ENCODE measurements around the gene CHSY1. TPM values are rescaled to one million over a fixed set of nuclear protein-coding genes. Genes with fewer than 3 reads are reported as not detected.

Gene CHSY1
- polyA plus RNA-seq, 3 donors, result 2.7 to 19.0 (median 3.0) TPM

GRCh38 chr15:101220060-101220459 lies 31.8 kb downstream of the CHSY1 start:
- Histone ChIP-seq H2AFZ (ENCODE audit: insufficient read depth, low read depth, low read length, poor library complexity, severe bottlenecking) (no peak overlapping the region), H3K4me1 (ENCODE audit: control insufficient read depth in 1 of 2, insufficient read depth in 2 of 2, low read length in 2 of 2) (no peaks in the 10 kb centered on the region), H3K9ac (ENCODE audit: insufficient read depth, low read length, poor library complexity, severe bottlenecking) (no peak overlapping the region), H3K4me3 (replicated peaks in 1 of 3; ENCODE audit: low read depth in 2 of 3, low read length in 3 of 3) (no peak overlapping the region), H3K9me3 (replicated peaks in 1 of 2; ENCODE audit: control insufficient read depth in 1 of 2, insufficient read depth in 1 of 2, low read length in 2 of 2) (no peaks in the 10 kb centered on the region), H3K4me2 (replicated peaks; ENCODE audit: extremely low read depth, low read length, poor library complexity, severe bottlenecking) (no peak overlapping the region), H3K36me3 (replicated peaks in 1 of 2; ENCODE audit: control insufficient read depth in 1 of 2, insufficient read depth in 2 of 2, low read length in 2 of 2) (peaks cover 5 to 57% of the 10 kb centered on the region in 2 donors), H4K20me1 (ENCODE audit: insufficient read depth, low read length) (peaks cover 93% of the 10 kb centered on the region), H3K27me3 (ENCODE audit: control insufficient read depth in 2 of 2, insufficient read depth in 2 of 2, low read length in 2 of 2) (no peaks in the 10 kb centered on the region), H3K79me2 (ENCODE audit: insufficient read depth, low read length) (peaks cover 100% of the 10 kb centered on the region), H3K27ac (ENCODE audit: low read depth in 1 of 2, low read length in 2 of 2) (peak overlapping the region in 1 of 2 donors; percentile 44)
- H3K4me3 Mint-ChIP-seq, result no peak overlapping the region
- peaks cover 0 to 6% (median under 1%) of the 10 kb centered on the region in 3 donors for H3K27me3 Mint-ChIP-seq (ENCODE audit: low read depth in 3 of 3)
- WGBS (ENCODE audit: insufficient coverage), result 94% methylated on average over 2 of the region's 2 CpGs
- H3K27ac Mint-ChIP-seq, result peak overlapping the region in 4 of 7 donors; percentile 11 to 66 (median 60)
- H3K9me3 Mint-ChIP-seq, result no peaks in the 10 kb centered on the region
- intact Hi-C loops (cut with micrococcal nuclease), result no loop called here
- no peak for DNase-seq
- TF ChIP-seq CTCF (IDR thresholded peaks at IDR 0.05), result no peak
- H3K36me3 Mint-ChIP-seq, result peaks cover 45 to 60% of the 10 kb centered on the region in 2 donors
- peaks cover 37% of the 10 kb centered on the region for H3K4me1 Mint-ChIP-seq

GRCh38 chr15:101219441-101219840 lies 32.4 kb downstream of the CHSY1 start:
- no peak overlapping the region for H3K4me3 ChIP-seq (replicated peaks in 1 of 3; ENCODE audit: low read depth in 2 of 3, low read length in 3 of 3)
- H3K4me2 ChIP-seq (replicated peaks; ENCODE audit: extremely low read depth, low read length, poor library complexity, severe bottlenecking), result no peak overlapping the region
- Mint-ChIP-seq H3K9me3 (no peaks in the 10 kb centered on the region), H3K36me3 (peaks cover 43 to 58% of the 10 kb centered on the region in 2 donors), H3K4me3 (no peak overlapping the region), H3K27me3 (ENCODE audit: low read depth in 3 of 3) (peaks cover 0 to 6% (median 1%) of the 10 kb centered on the region in 3 donors), H3K4me1 (peaks cover 37% of the 10 kb centered on the region), H3K27ac (peak overlapping the region in 5 of 7 donors; percentile 11 to 84 (median 45))
- peak overlapping the region in 1 of 2 donors; percentile 44 for H3K27ac ChIP-seq (ENCODE audit: low read depth in 1 of 2, low read length in 2 of 2)
- TF ChIP-seq CTCF (IDR thresholded peaks at IDR 0.05), result no peak
- H3K36me3 ChIP-seq (replicated peaks in 1 of 2; ENCODE audit: control insufficient read depth in 1 of 2, insufficient read depth in 2 of 2, low read length in 2 of 2), result peaks cover 5 to 51% of the 10 kb centered on the region in 2 donors
- H2AFZ ChIP-seq (ENCODE audit: insufficient read depth, low read depth, low read length, poor library complexity, severe bottlenecking), result no peak overlapping the region
- H4K20me1 ChIP-seq (ENCODE audit: insufficient read depth, low read length), result peaks cover 91% of the 10 kb centered on the region
- H3K9me3 ChIP-seq (replicated peaks in 1 of 2; ENCODE audit: control insufficient read depth in 1 of 2, insufficient read depth in 1 of 2, low read length in 2 of 2), result no peaks in the 10 kb centered on the region
- no peak for DNase-seq
- peaks cover 100% of the 10 kb centered on the region for H3K79me2 ChIP-seq (ENCODE audit: insufficient read depth, low read length)
- no peaks in the 10 kb centered on the region for H3K4me1 ChIP-seq (ENCODE audit: control insufficient read depth in 1 of 2, insufficient read depth in 2 of 2, low read length in 2 of 2)
- no peaks in the 10 kb centered on the region for H3K27me3 ChIP-seq (ENCODE audit: control insufficient read depth in 2 of 2, insufficient read depth in 2 of 2, low read length in 2 of 2)
- H3K9ac ChIP-seq (ENCODE audit: insufficient read depth, low read length, poor library complexity, severe bottlenecking), result no peak overlapping the region
- 85% methylated on average over 2 of the region's 6 CpGs for WGBS (ENCODE audit: insufficient coverage)
- intact Hi-C loops (cut with micrococcal nuclease), result loop anchor here in 1 of 2 donors (5.0 kb wide), 1 partner anchor 33 kb away; the partner anchor contains the start of gene CHSY1

Data from CD14-positive monocyte (primary cell).